Keratinocyte (primary cell): Measurements from ENCODE around the gene OSBPL8. TPM values are rescaled to one million over a fixed set of nuclear protein-coding genes. Genes with fewer than 3 reads are reported as not detected.

Source experiments
- DNase-seq: peaks from one replicate; pipeline ENCODE4 v3.0.0-alpha.2; 2011; ENCODE audit warnings: low read depth, missing footprints, low spot score
- FAIRE-seq: peaks from 2 replicates; lab custom pipeline; 2011; peaks lifted over from hg19 to GRCh38; lab: Jason Lieb, UNC
- H2AFZ ChIP-seq: 2 replicates; pipeline ENCODE4 v1.6.0; 2012; ENCODE audit warnings: low read length, control low read depth, inconsistent platforms; ENCODE audit not compliant: control insufficient read depth
- H3K27ac ChIP-seq: 2 replicates; pipeline ENCODE4 v1.5.1; 2011; ENCODE audit warnings: low read length; ENCODE audit not compliant: control insufficient read depth, insufficient read depth
- H3K27me3 ChIP-seq: 3 replicates; pipeline ENCODE4 v1.6.0; 2011; ENCODE audit warnings: low read length; ENCODE audit not compliant: control insufficient read depth, insufficient read depth; ENCODE audit errors: extremely low read depth
- H3K36me3 ChIP-seq, 2 experiments: 2 replicates in 1 of 2; 3 replicates in 1 of 2; pipeline ENCODE4 v1.5.1; 2011; ENCODE audit warnings: low read length in 2 of 2, mild to moderate bottlenecking in 1 of 2; ENCODE audit not compliant: control insufficient read depth in 2 of 2, insufficient read depth in 2 of 2; ENCODE audit errors: extremely low read depth in 1 of 2
- H3K4me1 ChIP-seq: 3 replicates; pipeline ENCODE4 v1.5.1; 2011; ENCODE audit warnings: low read length; ENCODE audit not compliant: control insufficient read depth, insufficient read depth; ENCODE audit errors: extremely low read depth
- H3K4me2 ChIP-seq: 3 replicates; pipeline ENCODE4 v1.6.0; 2011; ENCODE audit warnings: low read depth, low read length; ENCODE audit not compliant: control insufficient read depth, insufficient read depth; ENCODE audit errors: extremely low read depth
- H3K4me3 ChIP-seq, 3 experiments: fragments of 200-600 bp in 1 of 3; sonication (generic) in 1 of 3; 2 replicates in 2 of 3; 3 replicates in 1 of 3; pipeline ENCODE4 v1.5.1; 2011 to 2016; ENCODE audit warnings: low read length in 3 of 3, mild to moderate bottlenecking in 3 of 3, control low read depth in 2 of 3, inconsistent platforms in 1 of 3, low read depth in 1 of 3, mixed read lengths in 1 of 3, mixed run types in 1 of 3, moderate library complexity in 1 of 3; ENCODE audit not compliant: control insufficient read depth in 2 of 3, insufficient read depth in 2 of 3; ENCODE audit errors: extremely low read depth in 1 of 3
- H3K79me2 ChIP-seq: 2 replicates; pipeline ENCODE4 v1.6.0; 2012; ENCODE audit warnings: low read length; ENCODE audit not compliant: control insufficient read depth, insufficient read depth
- H3K9ac ChIP-seq: 3 replicates; pipeline ENCODE4 v1.6.0; 2011; ENCODE audit warnings: low read length; ENCODE audit not compliant: control insufficient read depth, insufficient read depth; ENCODE audit errors: extremely low read depth
- H3K9me1 ChIP-seq: 3 replicates; pipeline ENCODE4 v1.6.0; 2011; ENCODE audit warnings: low read length; ENCODE audit not compliant: control insufficient read depth, insufficient read depth; ENCODE audit errors: extremely low read depth
- H3K9me3 ChIP-seq: 2 replicates; pipeline ENCODE4 v1.5.1; 2012; ENCODE audit warnings: low read depth, low read length; ENCODE audit not compliant: control insufficient read depth
- H4K20me1 ChIP-seq: 3 replicates; pipeline ENCODE4 v1.6.0; 2011; ENCODE audit warnings: low read length; ENCODE audit not compliant: control insufficient read depth, insufficient read depth; ENCODE audit errors: extremely low read depth
- CTCF ChIP-seq, 3 experiments: IDR thresholded peaks in 1 of 3; conservative IDR thresholded peaks in 1 of 3; optimal IDR thresholded peaks in 1 of 3; 2 replicates in 2 of 3; 3 replicates in 1 of 3; pipeline versions ENCODE3 to v1.5.1; 2011; ENCODE audit warnings: low read length in 3 of 3, mild to moderate bottlenecking in 3 of 3, moderate library complexity in 2 of 3, control low read depth in 1 of 3, inconsistent platforms in 1 of 3; ENCODE audit not compliant: insufficient read depth in 2 of 3; ENCODE audit errors: extremely low read depth in 1 of 3
- EZH2 ChIP-seq: IDR thresholded peaks from one replicate; pipeline ENCODE4 v1.6.1; 2012; ENCODE audit warnings: inconsistent platforms, mild to moderate bottlenecking, low read length, moderate library complexity
- dilution Hi-C: fragments of 300-500 bp; cut with MboI; formaldehyde crosslinking; loops from one replicate; pipeline ENCODE4 v1.7.0; 2020; ENCODE audit warnings: low sequenced_read_pairs; ENCODE audit not compliant: extremely low pct_ligation_motif_present
- polyA plus RNA-seq, 5 experiments: library from polyadenylated mRNA; depleted of rRNA in 3 of 5; stranded (reverse) in 3 of 5; stranded (forward) in 1 of 5; unstranded in 1 of 5; fragments of >200 nt; gene quantifications; 1 replicate in 1 of 5; 2 replicates in 3 of 5; 3 replicates in 1 of 5; pipeline versions ENCODE4 v1.2.1 to v1.2.3, GENCODE V29; 2011 to 2012; ENCODE audit warnings: missing spikeins in 2 of 5, low read depth in 1 of 5, low replicate concordance in 1 of 5

Gene OSBPL8
- polyA plus RNA-seq, 1 donor (not counting 4 experiments of a cell fraction or from before 2014, with no cell fraction given): 33.7 TPM

GRCh38 chr12:76451528-76451927 lies 108.0 kb downstream of the OSBPL8 start:
- H3K27ac ChIP-seq: no peak overlapping the region
- peaks cover 3% of the 10 kb centered on the region for H3K79me2 ChIP-seq
- no peak overlapping the region for H3K4me2 ChIP-seq
- H3K27me3 ChIP-seq: no peaks in the 10 kb centered on the region
- peaks cover 22% of the 10 kb centered on the region for H3K4me1 ChIP-seq
- no peaks in the 10 kb centered on the region for H4K20me1 ChIP-seq
- dilution Hi-C loops: no loop called here
- H3K4me3 ChIP-seq: no peak overlapping the region
- H2AFZ ChIP-seq: no peak overlapping the region
- H3K9me1 ChIP-seq: no peaks in the 10 kb centered on the region
- no peaks in the 10 kb centered on the region for H3K9me3 ChIP-seq
- TF ChIP-seq CTCF (optimal IDR thresholded peaks at IDR 0.05 in 1 of 3, IDR thresholded peaks at IDR 0.05 in 1 of 3, conservative IDR thresholded peaks at IDR 0.05 in 1 of 3; ENCODE audit: extremely low read depth in 1 of 3, insufficient read depth in 2 of 3, low read length in 3 of 3) (no peak), EZH2 (no peak)
- no peak overlapping the region for H3K9ac ChIP-seq
- FAIRE-seq (peak; percentile 49), DNase-seq (no peak)
- peaks cover 0 to 2% of the 10 kb centered on the region in 2 experiments for H3K36me3 ChIP-seq

- H3K27me3 ChIP-seq: no peaks in the 10 kb centered on the region
- H3K4me1 ChIP-seq: peaks cover 22% of the 10 kb centered on the region
- dilution Hi-C loops: no loop called here
- FAIRE-seq: peak; percentile 92
- peaks cover 0 to 2% of the 10 kb centered on the region in 2 experiments for H3K36me3 ChIP-seq
- no peak overlapping the region for H3K4me3 ChIP-seq
- H3K4me2 ChIP-seq: peak overlapping the region; percentile 44
- peak overlapping the region; percentile 69 for H3K27ac ChIP-seq
- TF ChIP-seq EZH2 (no peak), CTCF (optimal IDR thresholded peaks at IDR 0.05 in 1 of 3, IDR thresholded peaks at IDR 0.05 in 1 of 3, conservative IDR thresholded peaks at IDR 0.05 in 1 of 3; ENCODE audit: extremely low read depth in 1 of 3, insufficient read depth in 2 of 3, low read length in 3 of 3) (no peak)
- no peak overlapping the region for H3K9ac ChIP-seq
- H4K20me1 ChIP-seq: no peaks in the 10 kb centered on the region
- H3K79me2 ChIP-seq: peaks cover 3% of the 10 kb centered on the region
- peak; percentile 55 for DNase-seq
- H3K9me1 ChIP-seq: no peaks in the 10 kb centered on the region
- H2AFZ ChIP-seq: no peak overlapping the region
- H3K9me3 ChIP-seq: no peaks in the 10 kb centered on the region
Observed at GRCh38 chr12:76450690-76451089, 108.9 kb downstream of the OSBPL8 start.
